Measurements from ENCODE around the gene TMEM72.
A peak's percentile ranks its signal among the peaks of the same experiment; 100 is the strongest.

DNA sequence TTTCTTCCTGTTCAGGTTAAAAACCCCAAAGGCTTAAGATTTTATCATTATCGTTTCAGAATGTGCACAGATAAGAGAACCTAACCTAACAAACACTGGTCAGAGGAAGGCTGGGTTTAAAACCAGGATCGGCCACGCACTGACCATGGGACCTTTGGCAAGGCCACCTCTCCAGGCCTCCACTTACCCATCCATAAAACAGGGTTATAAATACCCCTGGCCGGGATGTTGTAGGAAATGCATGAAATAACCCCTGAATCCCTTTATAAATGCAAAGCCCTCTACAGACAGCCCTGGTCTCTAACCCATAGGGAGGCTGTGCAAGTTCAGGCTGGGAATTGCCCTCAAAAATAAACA lies 67.1 kb downstream of the TMEM72 start:
- TF ChIP-seq GATA3 (IDR thresholded peaks at IDR 0.05; ENCODE audit: low read depth, low read length) (no peak), GATA2 (IDR thresholded peaks at IDR 0.05; ENCODE audit: low read depth, low read length) (peak; percentile 62; the same call in 1 of the 2 replicates)

Measured in SH-SY5Y (cell line).